ENCODE results near the gene STARD5. TPM values are rescaled to one million over a fixed set of nuclear protein-coding genes. Genes with fewer than 3 reads are reported as not detected.

Gene STARD5
- total RNA-seq, 1 donor from 2014 or later: 2.4 TPM

- Mint-ChIP-seq H3K27me3 (ENCODE audit: low read depth) (peaks cover 3% of the 10 kb centered on the region), H3K4me3 (no peak overlapping the region), H3K4me1 (peaks cover 14% of the 10 kb centered on the region), H3K36me3 (ENCODE audit: low read depth) (no peaks in the 10 kb centered on the region), H3K27ac (ENCODE audit: unreplicated experiment) (no peak overlapping the region), H3K9me3 (no peaks in the 10 kb centered on the region)
- no peak for TF ChIP-seq CTCF (conservative IDR thresholded peaks at IDR 0.05)
- no peak for DNase-seq (ENCODE audit: low read depth, low spot score)
These were observed 62.6 kb downstream of the STARD5 start for GRCh38 chr15:81261172-81261811.

- H3K27ac Mint-ChIP-seq (ENCODE audit: unreplicated experiment): no peak overlapping the region
These were observed 64.1 kb downstream of the STARD5 start for GRCh38 chr15:81259760-81260298.

More at GRCh38 chr15:81259760-81260298, 64.1 kb downstream of the STARD5 start:
- Mint-ChIP-seq H3K36me3 (ENCODE audit: low read depth) (no peaks in the 10 kb centered on the region), H3K27me3 (ENCODE audit: low read depth) (peaks cover 3% of the 10 kb centered on the region), H3K9me3 (no peaks in the 10 kb centered on the region), H3K4me3 (no peak overlapping the region), H3K4me1 (peaks cover 6% of the 10 kb centered on the region)
- no peak for DNase-seq (ENCODE audit: low read depth, low spot score)
- no peak for TF ChIP-seq CTCF (conservative IDR thresholded peaks at IDR 0.05)

Other genes with a start within 250 kb of the STARD5 start
- not detected in 2 replicates for gene CFAP161, start 189.9 kb downstream of the STARD5 start, total RNA-seq
- 0.05 and 0.25 TPM in 2 replicates for gene IL16, start 127.3 kb downstream of the STARD5 start, total RNA-seq
- gene TMC3, start 50.1 kb upstream of the STARD5 start, total RNA-seq: not detected in 2 replicates